GM12874 (cell line): ENCODE measurements around the gene CALCOCO2.

Experiments used
- TF ChIP-seq, protein P1 (sequence below): IDR thresholded peaks from 2 replicates; pipeline ENCODE4 v1.5.1; 2011; ENCODE audit warnings: low read depth, mild to moderate bottlenecking, control low read depth, low read length, moderate library complexity; ENCODE audit not compliant: insufficient read depth

The CALCOCO2 gene

DNA sequence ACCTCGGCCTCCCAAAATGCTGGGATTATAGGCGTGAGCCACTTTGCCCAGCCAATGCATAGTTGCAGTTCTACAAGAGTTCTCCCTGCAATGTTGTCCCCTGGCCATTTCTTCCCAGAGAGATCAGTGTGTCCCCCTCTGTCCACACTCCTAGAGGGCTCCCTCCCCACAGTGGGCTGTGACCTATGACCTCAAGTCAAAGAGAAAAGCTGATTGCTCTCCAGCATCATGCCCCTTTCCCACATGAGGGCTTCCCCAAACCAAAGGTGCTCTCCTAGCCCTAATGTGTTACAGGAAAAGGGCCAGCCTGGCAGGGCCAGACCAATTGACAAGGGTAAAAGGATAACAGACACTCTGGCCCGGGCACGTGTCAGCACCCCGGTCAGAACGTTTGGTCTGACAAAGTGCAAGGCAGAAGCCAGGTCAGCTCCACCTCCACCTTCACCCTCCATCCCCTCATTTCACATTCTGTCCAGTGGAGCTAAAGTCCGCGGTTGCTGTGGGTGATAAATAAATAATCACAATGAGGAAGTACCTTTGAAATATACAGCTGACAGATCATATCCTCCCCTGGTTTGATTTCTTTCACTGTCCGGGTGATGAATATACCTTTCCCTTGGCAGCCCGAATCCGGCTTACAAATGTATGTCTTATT lies 31.6 kb upstream of the CALCOCO2 start:
- TF ChIP-seq, protein P1, sequence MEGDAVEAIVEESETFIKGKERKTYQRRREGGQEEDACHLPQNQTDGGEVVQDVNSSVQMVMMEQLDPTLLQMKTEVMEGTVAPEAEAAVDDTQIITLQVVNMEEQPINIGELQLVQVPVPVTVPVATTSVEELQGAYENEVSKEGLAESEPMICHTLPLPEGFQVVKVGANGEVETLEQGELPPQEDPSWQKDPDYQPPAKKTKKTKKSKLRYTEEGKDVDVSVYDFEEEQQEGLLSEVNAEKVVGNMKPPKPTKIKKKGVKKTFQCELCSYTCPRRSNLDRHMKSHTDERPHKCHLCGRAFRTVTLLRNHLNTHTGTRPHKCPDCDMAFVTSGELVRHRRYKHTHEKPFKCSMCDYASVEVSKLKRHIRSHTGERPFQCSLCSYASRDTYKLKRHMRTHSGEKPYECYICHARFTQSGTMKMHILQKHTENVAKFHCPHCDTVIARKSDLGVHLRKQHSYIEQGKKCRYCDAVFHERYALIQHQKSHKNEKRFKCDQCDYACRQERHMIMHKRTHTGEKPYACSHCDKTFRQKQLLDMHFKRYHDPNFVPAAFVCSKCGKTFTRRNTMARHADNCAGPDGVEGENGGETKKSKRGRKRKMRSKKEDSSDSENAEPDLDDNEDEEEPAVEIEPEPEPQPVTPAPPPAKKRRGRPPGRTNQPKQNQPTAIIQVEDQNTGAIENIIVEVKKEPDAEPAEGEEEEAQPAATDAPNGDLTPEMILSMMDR: no peak

DNA sequence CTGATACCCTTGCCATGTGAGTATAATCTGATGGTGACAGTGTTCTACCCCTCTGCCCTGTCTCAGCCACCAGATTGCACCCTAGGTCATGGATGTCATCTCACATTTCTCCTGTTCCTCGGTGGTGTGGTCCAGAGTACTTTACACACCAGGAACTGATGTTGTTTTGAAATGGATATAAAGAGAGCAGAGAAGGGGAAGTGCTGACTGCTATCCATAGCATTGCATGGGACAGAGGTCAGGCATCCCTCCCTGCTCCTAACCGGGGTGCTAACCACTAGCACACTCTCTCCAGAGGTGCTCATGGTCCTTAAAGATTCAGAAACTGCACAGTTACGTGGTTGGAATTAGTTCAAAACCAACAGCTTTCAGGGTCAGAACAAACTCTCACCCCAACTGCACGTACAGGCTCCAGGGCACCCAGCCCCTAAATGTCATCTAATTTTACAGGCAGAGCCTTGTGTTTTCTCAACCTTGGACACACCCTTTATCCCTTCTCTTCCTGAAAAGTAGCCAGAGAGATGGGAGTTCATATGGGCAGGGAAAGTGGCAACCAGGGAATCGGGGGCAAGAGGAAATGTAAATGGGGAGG lies 30.1 kb upstream of the CALCOCO2 start:
- TF ChIP-seq, protein P1: no peak

DNA sequence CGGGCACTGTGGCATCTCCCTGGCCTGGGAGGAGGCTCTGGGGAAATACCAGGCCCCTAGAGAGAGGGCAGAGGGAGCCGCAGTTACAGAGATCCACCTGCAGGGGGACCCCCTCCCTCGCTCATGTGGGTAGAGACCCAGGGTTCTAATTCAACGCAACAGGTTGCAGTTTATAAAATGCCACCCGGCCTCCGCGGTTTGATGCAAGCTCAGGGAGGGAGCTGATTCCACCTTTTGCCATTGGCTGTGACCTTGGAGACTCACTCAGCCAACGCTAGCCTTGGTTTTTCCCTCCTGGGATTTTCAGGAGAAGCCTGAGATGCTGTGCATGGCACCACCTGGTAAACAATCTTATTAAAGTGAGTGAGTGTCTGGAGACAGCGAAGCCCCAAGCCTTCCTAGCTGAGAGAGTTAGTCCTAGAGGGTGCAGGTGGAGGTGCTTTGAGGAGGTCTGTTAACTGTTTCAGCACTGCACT lies 25.9 kb upstream of the CALCOCO2 start:
- TF ChIP-seq, protein P1: peak; percentile 95

DNA sequence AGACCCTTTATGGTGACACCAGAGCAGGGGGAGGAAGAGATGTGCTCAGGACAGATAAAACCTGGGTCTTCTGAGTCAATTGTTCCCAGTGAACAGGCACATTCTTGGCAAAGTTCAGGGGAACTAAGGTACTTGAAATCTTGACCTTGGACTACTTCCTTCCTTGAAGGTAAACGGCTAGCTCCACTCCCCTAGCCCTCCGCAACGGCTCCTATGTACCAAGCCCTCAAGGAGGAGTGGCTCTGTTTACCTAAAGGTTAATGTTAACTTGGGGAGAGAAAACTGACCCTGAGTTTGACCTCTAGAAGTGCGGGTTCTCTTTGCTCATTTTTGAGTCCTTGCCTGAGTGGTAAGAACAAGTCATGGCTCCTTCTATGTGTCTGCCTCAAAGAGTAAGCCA lies 21.7 kb upstream of the CALCOCO2 start:
- TF ChIP-seq, protein P1: no peak

DNA sequence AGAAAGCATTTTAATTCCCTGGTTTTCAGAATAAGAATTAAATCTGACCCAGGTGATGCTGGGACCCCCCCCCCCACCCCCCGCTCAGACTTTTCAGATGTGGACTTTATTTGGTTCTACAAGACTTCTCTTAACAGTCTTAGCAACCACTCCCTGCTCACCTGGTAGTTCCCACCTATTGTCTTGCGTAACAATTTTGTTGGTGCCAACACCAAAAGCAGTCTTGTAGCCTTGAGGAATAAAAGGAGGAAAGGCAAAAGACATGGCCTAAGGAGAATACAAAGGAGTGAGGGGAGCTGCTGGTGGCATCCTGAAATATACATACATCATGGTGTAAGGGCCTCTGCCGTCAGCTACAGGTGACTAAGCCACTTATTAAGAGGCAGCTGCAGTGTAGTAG lies 18.8 kb upstream of the CALCOCO2 start:
- TF ChIP-seq, protein P1: no peak

GRCh38 chr17:48814504-48814903 lies 16.3 kb upstream of the CALCOCO2 start:
- TF ChIP-seq, protein P1: peak; percentile 81

- TF ChIP-seq, protein P1: no peak
These were observed 15.5 kb upstream of the CALCOCO2 start for GRCh38 chr17:48815311-48815710.
